ENCODE results near the gene ZNF319. TPM values are rescaled to one million over a fixed set of nuclear protein-coding genes. Genes with fewer than 3 reads are reported as not detected.

Gene ZNF319
- total RNA-seq, 4 donors from 2014 or later: 12.1 to 24.0 (median 18.7) TPM

GRCh38 chr16:57945740-57946138 lies 54.7 kb downstream of the ZNF319 start:
- intact Hi-C loops (cut with DNase I): no loop called here
- DNase-seq: no peak
- TF ChIP-seq CTCF (IDR thresholded peaks at IDR 0.05) (no peak), POLR2A (IDR thresholded peaks at IDR 0.05) (no peak)
- no peaks in the 10 kb centered on the region for H3K4me1 ChIP-seq
- H3K4me3 ChIP-seq (replicated peaks in 1 of 3): no peak overlapping the region
- WGBS, 2 donors: 57 to 76% methylated on average over 6 to 7 of the region's 7 CpGs
- no peaks in the 10 kb centered on the region for H3K9me3 ChIP-seq
- H3K27ac ChIP-seq: no peak overlapping the region
- H3K27me3 ChIP-seq: no peaks in the 10 kb centered on the region
- H3K36me3 ChIP-seq: no peaks in the 10 kb centered on the region

GRCh38 chr16:57944970-57945739 lies 55.3 kb downstream of the ZNF319 start:
- no peak overlapping the region for H3K4me3 ChIP-seq (replicated peaks in 1 of 3)
- 83 to 87% methylated on average over 9 of the region's 9 CpGs for WGBS, 2 donors
- TF ChIP-seq CTCF (IDR thresholded peaks at IDR 0.05) (no peak), POLR2A (IDR thresholded peaks at IDR 0.05) (no peak)
- no peaks in the 10 kb centered on the region for H3K36me3 ChIP-seq
- no peaks in the 10 kb centered on the region for H3K9me3 ChIP-seq
- no peaks in the 10 kb centered on the region for H3K27me3 ChIP-seq
- H3K4me1 ChIP-seq: no peaks in the 10 kb centered on the region
- H3K27ac ChIP-seq: no peak overlapping the region
- no peak for DNase-seq
- intact Hi-C loops (cut with DNase I): no loop called here

Other genes with a start within 250 kb of the ZNF319 start
- 100 to 1,000 TPM in 3 of 4 donors, 10 to 100 TPM in 1; 88.8 to 153 (median 132) TPM for gene KIFC3, start 198.2 kb downstream of the ZNF319 start, total RNA-seq
- gene CNGB1, start 29.5 kb downstream of the ZNF319 start, total RNA-seq: under 1 TPM in 1 of 4 donors, not detected in 3; 0.13 TPM
- 10 to 100 TPM; 31.4 to 79.0 (median 60.0) TPM for gene USB1, start 735 bp upstream of the ZNF319 start, total RNA-seq
- 100 to 1,000 TPM in 1 of 4 donors, 10 to 100 TPM in 3; 36.5 to 105 (median 80.5) TPM for gene MMP15, start 25.1 kb upstream of the ZNF319 start, total RNA-seq
- gene CFAP20, start 128.7 kb upstream of the ZNF319 start, total RNA-seq: 10 to 100 TPM; 34.8 to 90.2 (median 57.7) TPM
- gene CSNK2A2, start 197.4 kb upstream of the ZNF319 start, total RNA-seq: 10 to 100 TPM; 26.0 to 41.0 (median 33.9) TPM

Data from thyroid gland (tissue), 4 donors.